ENCODE results near the gene DOCK4.

The DOCK4 gene

DNA sequence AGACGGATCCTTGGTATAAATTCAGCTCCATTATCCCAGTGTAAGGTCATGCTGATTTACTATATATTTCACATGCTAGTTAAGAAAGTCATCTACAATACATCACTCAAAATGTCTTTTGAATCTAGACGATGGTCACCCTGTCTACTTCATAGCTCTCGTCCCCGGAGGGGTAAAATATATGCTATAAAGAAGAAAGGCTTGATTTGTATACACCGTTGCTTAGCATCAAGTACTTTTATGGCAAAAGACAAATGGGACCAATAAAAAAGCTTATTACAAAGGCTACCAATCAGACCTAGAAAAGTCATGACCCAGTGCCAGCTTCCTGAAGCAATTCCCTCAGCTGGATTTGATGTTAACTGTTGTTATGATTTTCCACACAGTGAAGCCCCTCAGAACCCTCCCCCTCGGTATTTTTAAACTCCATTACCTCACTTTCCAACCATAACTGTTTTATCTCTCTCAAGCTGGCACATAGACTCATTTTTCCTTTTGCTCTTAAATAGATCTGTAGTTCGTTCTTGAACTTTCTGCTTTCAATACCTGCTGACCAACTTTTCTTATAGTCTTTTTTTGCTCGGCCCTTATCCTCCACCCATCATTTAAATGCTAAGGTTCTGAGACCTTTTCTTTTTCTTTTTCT lies 104.9 kb downstream of the DOCK4 start:
- Histone ChIP-seq H3K4me1 (ENCODE audit: control insufficient read depth, insufficient read depth, low read length) (peaks cover 9% of the 10 kb centered on the region), H3K4me3 (ENCODE audit: low read depth, low read length) (no peak overlapping the region), H3K36me3 (ENCODE audit: control insufficient read depth, insufficient read depth, low read length) (no peaks in the 10 kb centered on the region), H3K27me3 (ENCODE audit: control insufficient read depth, insufficient read depth, low read length) (no peaks in the 10 kb centered on the region), H3K27ac (ENCODE audit: low read depth, low read length) (no peak overlapping the region), H3K9me3 (ENCODE audit: control insufficient read depth, insufficient read depth, low read depth, low read length) (no peaks in the 10 kb centered on the region), H3K9ac (ENCODE audit: low read length) (no peak overlapping the region)

DNA sequence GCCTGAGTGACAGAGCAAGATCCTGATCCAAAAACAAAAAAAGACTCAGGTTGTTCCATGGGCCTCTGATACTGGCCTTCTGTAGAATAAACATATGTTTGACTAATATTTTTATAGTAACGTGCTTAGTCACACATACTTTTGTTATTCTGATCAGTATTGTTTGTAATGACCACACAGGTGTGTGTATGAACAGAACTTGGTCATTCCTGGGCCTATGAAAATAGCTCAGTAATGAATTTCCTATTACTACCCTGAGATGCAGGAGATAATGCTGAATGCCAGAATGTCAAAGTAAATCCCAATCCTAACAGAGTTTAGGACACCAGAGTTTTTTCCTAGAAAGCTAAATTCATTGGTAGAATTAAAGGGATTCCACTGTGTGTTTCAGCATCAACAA lies 108.7 kb downstream of the DOCK4 start:
- Histone ChIP-seq H3K9ac (ENCODE audit: low read length) (no peak overlapping the region), H3K36me3 (ENCODE audit: control insufficient read depth, insufficient read depth, low read length) (no peaks in the 10 kb centered on the region), H3K9me3 (ENCODE audit: control insufficient read depth, insufficient read depth, low read depth, low read length) (no peaks in the 10 kb centered on the region), H3K4me1 (ENCODE audit: control insufficient read depth, insufficient read depth, low read length) (no peaks in the 10 kb centered on the region), H3K27me3 (ENCODE audit: control insufficient read depth, insufficient read depth, low read length) (no peaks in the 10 kb centered on the region), H3K27ac (ENCODE audit: low read depth, low read length) (no peak overlapping the region), H3K4me3 (ENCODE audit: low read depth, low read length) (no peak overlapping the region)

DNA sequence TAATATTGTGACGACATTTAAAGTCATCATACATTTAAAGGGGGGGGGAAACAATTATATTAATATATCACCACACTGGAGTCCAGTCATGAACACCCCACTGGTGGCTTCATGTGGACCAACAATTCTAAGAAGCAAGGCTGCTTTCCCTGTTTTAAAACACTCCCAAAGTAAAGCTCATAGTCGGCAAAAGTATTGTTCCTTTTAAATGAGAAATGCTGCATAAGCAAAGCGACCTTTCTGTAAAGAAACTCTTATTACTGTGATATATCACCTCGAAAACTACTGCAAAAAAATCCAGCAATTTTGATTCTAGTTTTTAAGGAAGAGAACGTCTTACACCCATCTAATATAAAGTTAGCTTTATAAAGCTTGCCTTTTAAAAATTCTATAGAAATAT lies 112.8 kb downstream of the DOCK4 start:
- H3K27me3 ChIP-seq (ENCODE audit: control insufficient read depth, insufficient read depth, low read length): no peaks in the 10 kb centered on the region
- H3K4me3 ChIP-seq (ENCODE audit: low read depth, low read length): no peak overlapping the region
- H3K27ac ChIP-seq (ENCODE audit: low read depth, low read length): no peak overlapping the region
- no peaks in the 10 kb centered on the region for H3K4me1 ChIP-seq (ENCODE audit: control insufficient read depth, insufficient read depth, low read length)
- no peak overlapping the region for H3K9ac ChIP-seq (ENCODE audit: low read length)
- no peaks in the 10 kb centered on the region for H3K36me3 ChIP-seq (ENCODE audit: control insufficient read depth, insufficient read depth, low read length)
- no peaks in the 10 kb centered on the region for H3K9me3 ChIP-seq (ENCODE audit: control insufficient read depth, insufficient read depth, low read depth, low read length)

DNA sequence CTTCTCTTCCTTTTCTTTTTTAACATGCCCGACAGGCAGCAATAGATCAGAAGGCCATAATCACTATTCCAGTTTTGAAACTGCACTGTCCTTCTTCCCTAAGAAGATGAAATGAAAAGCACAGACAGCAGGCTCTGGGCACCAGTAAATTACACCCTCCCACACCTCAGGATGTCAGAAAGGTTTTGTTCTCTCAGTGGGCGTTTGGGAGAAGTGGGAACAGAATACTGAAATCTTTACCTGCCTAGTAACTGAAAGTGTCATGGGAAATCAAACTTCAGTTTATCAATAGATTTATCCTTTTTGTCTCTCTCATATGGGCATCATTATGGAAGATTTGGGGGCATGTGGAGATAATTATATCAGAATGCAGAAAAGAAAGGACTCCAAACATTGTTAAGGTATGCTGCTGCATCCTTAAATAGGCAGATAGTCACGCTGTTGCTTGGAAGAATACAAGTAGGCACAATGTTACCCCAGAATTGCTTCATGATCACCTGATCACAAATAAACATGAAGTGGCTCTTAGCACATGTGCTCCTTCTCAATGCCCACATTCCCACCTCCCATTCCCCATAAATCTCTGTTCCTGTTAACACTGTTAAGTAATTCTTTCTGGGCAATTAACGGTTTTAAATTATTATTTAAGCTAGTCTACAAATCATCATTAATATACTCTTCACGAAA lies 113.3 kb downstream of the DOCK4 start:
- no peaks in the 10 kb centered on the region for H3K4me1 ChIP-seq (ENCODE audit: control insufficient read depth, insufficient read depth, low read length)
- no peaks in the 10 kb centered on the region for H3K36me3 ChIP-seq (ENCODE audit: control insufficient read depth, insufficient read depth, low read length)
- H3K27ac ChIP-seq (ENCODE audit: low read depth, low read length): no peak overlapping the region
- no peaks in the 10 kb centered on the region for H3K9me3 ChIP-seq (ENCODE audit: control insufficient read depth, insufficient read depth, low read depth, low read length)
- no peak overlapping the region for H3K4me3 ChIP-seq (ENCODE audit: low read depth, low read length)
- H3K27me3 ChIP-seq (ENCODE audit: control insufficient read depth, insufficient read depth, low read length): no peaks in the 10 kb centered on the region
- H3K9ac ChIP-seq (ENCODE audit: low read length): no peak overlapping the region

DNA sequence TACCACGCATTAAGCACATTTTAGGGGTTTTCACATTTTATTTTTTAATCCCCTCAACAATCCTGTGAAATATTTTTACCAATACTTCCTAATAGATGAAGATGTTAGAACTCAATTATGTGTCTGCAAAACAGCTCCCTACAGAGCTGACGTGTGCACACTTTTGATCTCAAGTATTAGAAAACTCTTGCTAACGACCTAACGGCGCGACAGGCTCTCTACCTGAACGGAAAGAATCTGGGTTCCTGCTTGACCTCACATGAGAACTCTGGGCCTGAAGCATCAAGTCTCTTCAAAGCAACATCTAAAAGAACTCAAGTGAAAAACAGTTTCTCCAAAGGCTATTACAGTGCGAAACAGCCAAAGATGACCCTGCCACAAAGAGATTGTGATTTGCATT lies 113.9 kb downstream of the DOCK4 start:
- H3K27ac ChIP-seq (ENCODE audit: low read depth, low read length): no peak overlapping the region
- H3K27me3 ChIP-seq (ENCODE audit: control insufficient read depth, insufficient read depth, low read length): no peaks in the 10 kb centered on the region
- H3K36me3 ChIP-seq (ENCODE audit: control insufficient read depth, insufficient read depth, low read length): no peaks in the 10 kb centered on the region

DNA sequence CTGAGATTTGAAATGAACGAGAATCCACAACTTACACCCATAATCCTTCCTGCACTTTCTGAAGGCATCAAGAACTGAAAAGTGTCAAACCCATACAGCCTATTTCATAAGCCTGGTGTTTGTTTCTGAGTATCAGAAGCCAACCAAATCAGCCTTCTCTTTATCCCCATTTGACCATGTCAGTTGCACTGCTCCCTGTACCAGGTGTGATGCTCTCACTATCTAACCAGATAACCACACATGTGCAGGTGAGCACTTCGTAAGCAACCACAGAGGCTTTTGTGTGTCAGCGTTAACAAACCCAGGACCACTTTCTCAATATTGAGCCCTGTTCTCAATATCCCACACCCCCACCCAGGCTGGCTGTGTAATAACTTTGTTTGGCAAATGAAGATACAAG lies 114.4 kb downstream of the DOCK4 start:
- no peak overlapping the region for H3K4me3 ChIP-seq (ENCODE audit: low read depth, low read length)
- no peaks in the 10 kb centered on the region for H3K36me3 ChIP-seq (ENCODE audit: control insufficient read depth, insufficient read depth, low read length)
- no peak overlapping the region for H3K9ac ChIP-seq (ENCODE audit: low read length)
- H3K27ac ChIP-seq (ENCODE audit: low read depth, low read length): no peak overlapping the region
- H3K27me3 ChIP-seq (ENCODE audit: control insufficient read depth, insufficient read depth, low read length): no peaks in the 10 kb centered on the region
- H3K4me1 ChIP-seq (ENCODE audit: control insufficient read depth, insufficient read depth, low read length): no peaks in the 10 kb centered on the region
- H3K9me3 ChIP-seq (ENCODE audit: control insufficient read depth, insufficient read depth, low read depth, low read length): no peaks in the 10 kb centered on the region

More for the DNA sequence above, 113.9 kb downstream of the DOCK4 start:
- Histone ChIP-seq H3K9me3 (ENCODE audit: control insufficient read depth, insufficient read depth, low read depth, low read length) (no peaks in the 10 kb centered on the region), H3K4me1 (ENCODE audit: control insufficient read depth, insufficient read depth, low read length) (no peaks in the 10 kb centered on the region), H3K4me3 (ENCODE audit: low read depth, low read length) (no peak overlapping the region), H3K9ac (ENCODE audit: low read length) (no peak overlapping the region)

DNA sequence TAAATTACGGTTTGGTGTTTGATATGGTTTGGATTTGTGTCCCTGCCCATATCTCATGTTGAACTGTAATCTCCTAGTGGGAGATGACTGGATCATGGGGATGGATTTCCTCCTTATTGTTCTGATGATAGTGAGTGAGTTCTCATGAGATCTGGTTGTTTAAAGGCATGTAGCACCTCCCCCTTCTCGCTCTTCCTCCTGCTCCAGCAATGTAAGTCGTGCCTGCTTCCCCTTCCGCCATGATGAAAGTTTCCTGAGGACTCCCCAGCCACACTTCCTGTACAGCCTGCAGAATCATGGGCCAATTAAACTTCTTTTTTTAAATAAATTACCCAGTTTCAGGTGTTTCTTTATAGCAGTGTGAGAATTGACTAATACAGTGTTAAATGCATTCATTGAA lies 116.6 kb downstream of the DOCK4 start:
- H3K4me1 ChIP-seq (ENCODE audit: control insufficient read depth, insufficient read depth, low read length): no peaks in the 10 kb centered on the region
- H3K9me3 ChIP-seq (ENCODE audit: control insufficient read depth, insufficient read depth, low read depth, low read length): no peaks in the 10 kb centered on the region
- no peak overlapping the region for H3K27ac ChIP-seq (ENCODE audit: low read depth, low read length)

DNA sequence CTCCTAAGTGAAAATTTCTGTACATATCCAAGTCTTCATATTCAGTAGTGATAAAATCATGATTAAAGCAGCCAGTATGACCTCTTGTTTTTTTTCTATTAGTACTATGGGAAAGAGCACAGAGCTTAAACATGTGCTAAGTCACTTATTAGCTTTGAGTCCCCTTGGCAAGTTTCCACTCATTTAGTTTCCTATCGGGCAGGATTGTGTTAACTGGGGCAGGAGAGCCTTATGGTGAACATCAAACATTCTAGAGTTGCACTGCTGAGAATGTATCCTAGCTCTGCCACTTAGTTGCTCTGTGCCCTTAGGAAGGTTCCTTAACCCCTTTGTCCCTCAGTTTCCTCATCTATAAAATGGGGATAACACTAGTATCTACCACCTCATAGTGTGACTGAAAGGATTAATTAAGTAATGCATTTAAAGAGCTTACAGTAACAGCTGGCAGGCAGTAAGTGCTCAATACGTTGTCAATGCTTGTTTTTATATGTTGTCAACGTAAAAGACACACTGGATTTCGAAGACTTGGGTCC lies 117.6 kb downstream of the DOCK4 start:
- Histone ChIP-seq H3K27me3 (ENCODE audit: control insufficient read depth, insufficient read depth, low read length) (no peaks in the 10 kb centered on the region), H3K4me3 (ENCODE audit: low read depth, low read length) (no peak overlapping the region), H3K27ac (ENCODE audit: low read depth, low read length) (no peak overlapping the region), H3K36me3 (ENCODE audit: control insufficient read depth, insufficient read depth, low read length) (no peaks in the 10 kb centered on the region), H3K9me3 (ENCODE audit: control insufficient read depth, insufficient read depth, low read depth, low read length) (no peaks in the 10 kb centered on the region), H3K4me1 (ENCODE audit: control insufficient read depth, insufficient read depth, low read length) (0 out of 2 replicates have a peak, but pooled peaks cover 3% of the 10 kb centered on the region), H3K9ac (ENCODE audit: low read length) (no peak overlapping the region)

More for the DNA sequence above, 116.6 kb downstream of the DOCK4 start:
- no peaks in the 10 kb centered on the region for H3K36me3 ChIP-seq (ENCODE audit: control insufficient read depth, insufficient read depth, low read length)
- no peak overlapping the region for H3K4me3 ChIP-seq (ENCODE audit: low read depth, low read length)
- no peaks in the 10 kb centered on the region for H3K27me3 ChIP-seq (ENCODE audit: control insufficient read depth, insufficient read depth, low read length)
- no peak overlapping the region for H3K9ac ChIP-seq (ENCODE audit: low read length)

DNA sequence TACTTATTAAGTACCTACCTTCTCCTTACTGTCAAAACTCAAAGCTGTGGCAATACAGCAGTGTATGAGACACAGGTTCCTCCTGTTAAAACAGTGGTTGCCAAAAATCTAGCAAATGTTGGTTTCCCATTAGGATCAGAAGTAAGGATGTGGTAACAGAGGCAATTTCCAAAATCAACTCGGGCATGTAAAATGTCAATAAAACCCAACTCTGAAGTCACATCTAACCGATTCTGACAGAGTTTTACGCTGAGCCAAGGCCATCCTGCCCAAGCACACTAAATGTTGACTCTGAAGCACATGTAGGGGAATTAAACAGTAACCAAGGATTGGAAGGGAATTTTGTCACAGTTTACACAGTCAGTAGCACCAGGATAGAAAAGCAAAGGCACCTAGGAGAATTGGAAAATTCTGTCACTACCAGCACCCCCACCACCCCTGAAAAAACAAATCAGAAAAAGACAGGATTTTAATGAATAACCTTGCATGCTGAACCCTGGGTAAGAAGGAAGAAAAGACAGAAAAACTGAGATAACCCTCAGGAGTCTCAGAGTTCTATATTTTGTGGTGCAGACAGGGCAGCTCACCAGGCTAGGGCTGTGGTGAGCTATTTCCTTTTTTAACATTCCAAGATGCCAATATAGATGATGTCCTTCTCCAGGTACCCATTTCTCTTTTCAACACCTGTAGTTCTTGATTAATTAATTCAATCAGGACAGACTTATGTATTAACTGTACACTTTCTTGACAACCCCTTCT lies 119.5 kb downstream of the DOCK4 start:
- H3K27me3 ChIP-seq (ENCODE audit: control insufficient read depth, insufficient read depth, low read length): no peaks in the 10 kb centered on the region
- H3K36me3 ChIP-seq (ENCODE audit: control insufficient read depth, insufficient read depth, low read length): no peaks in the 10 kb centered on the region
- no peak overlapping the region for H3K4me3 ChIP-seq (ENCODE audit: low read depth, low read length)
- 0 out of 2 replicates have a peak, but pooled peaks cover 7% of the 10 kb centered on the region for H3K4me1 ChIP-seq (ENCODE audit: control insufficient read depth, insufficient read depth, low read length)
- no peaks in the 10 kb centered on the region for H3K9me3 ChIP-seq (ENCODE audit: control insufficient read depth, insufficient read depth, low read depth, low read length)
- H3K27ac ChIP-seq (ENCODE audit: low read depth, low read length): no peak overlapping the region
- no peak overlapping the region for H3K9ac ChIP-seq (ENCODE audit: low read length)

DNA sequence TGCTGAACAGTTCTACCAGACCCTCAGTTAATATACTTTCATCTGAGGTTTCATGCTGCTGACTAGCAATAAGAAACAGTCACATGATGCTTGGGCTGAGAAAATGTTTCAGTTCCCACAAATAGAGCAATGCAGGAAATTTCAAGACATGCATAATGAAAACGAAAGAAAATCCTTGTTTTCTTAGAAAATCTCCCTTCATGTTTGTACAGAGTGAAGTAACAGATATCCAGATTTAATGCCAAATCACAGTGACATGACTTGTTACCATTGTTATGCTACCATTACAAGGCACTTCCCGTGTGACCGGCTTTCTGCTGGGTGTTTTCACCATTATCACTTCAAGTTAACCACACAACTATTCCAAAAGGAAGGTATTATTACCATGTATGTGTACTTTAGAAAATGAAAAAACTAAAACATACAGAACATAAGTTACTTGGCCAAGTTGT lies 121.7 kb downstream of the DOCK4 start:
- no peaks in the 10 kb centered on the region for H3K36me3 ChIP-seq (ENCODE audit: control insufficient read depth, insufficient read depth, low read length)
- no peaks in the 10 kb centered on the region for H3K9me3 ChIP-seq (ENCODE audit: control insufficient read depth, insufficient read depth, low read depth, low read length)
- no peaks in the 10 kb centered on the region for H3K27me3 ChIP-seq (ENCODE audit: control insufficient read depth, insufficient read depth, low read length)
- no peak overlapping the region for H3K4me3 ChIP-seq (ENCODE audit: low read depth, low read length)
- H3K9ac ChIP-seq (ENCODE audit: low read length): no peak overlapping the region
- H3K4me1 ChIP-seq (ENCODE audit: control insufficient read depth, insufficient read depth, low read length): peaks cover 18% of the 10 kb centered on the region
- H3K27ac ChIP-seq (ENCODE audit: low read depth, low read length): no peak overlapping the region
